ENCODE measurements around the gene L3MBTL4. TPM values are rescaled to one million over a fixed set of nuclear protein-coding genes. Genes with fewer than 3 reads are reported as not detected.
"Not testable (repeated sequence)": the region's sequence is repeated elsewhere in the genome, so short reads cannot be mapped to it uniquely, and the experiment has no call there.

L3MBTL4 gene
- total RNA-seq, 1 donor from 2014 or later = 0.26 TPM

DNA sequence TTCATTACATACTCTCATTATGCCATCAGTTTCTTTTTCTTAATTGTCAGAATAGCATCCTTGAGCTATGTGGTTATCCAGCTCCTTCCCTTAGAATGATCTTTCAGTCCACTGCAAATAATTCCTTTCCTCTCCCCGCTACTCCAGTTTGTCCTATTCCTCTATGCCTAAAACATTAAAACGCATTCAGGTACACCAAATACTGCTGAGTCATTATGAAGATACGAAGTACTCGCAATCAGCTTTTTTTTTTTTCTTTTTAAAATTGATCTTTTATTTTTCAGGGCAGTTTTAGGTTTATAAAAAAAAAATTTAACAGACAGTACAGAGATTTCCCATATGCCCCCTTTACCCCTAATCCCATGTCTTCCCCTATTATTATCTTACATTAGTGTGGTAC is 354.6 kb downstream of the L3MBTL4 start:
- no peak for DNase-seq
- intact Hi-C loops (cut with micrococcal nuclease) = no loop called here
- H3K27me3 Mint-ChIP-seq = no peaks in the 10 kb centered on the region
- no peak overlapping the region for H3K27ac Mint-ChIP-seq
- no peaks in the 10 kb centered on the region for H3K36me3 Mint-ChIP-seq (ENCODE audit: low read depth)
- H3K9me3 Mint-ChIP-seq = no peaks in the 10 kb centered on the region
- H3K4me3 Mint-ChIP-seq = no peak overlapping the region
- H3K4me1 Mint-ChIP-seq = no peaks in the 10 kb centered on the region

GRCh38 chr18:6059551-6059950 is 355.2 kb downstream of the L3MBTL4 start:
- Mint-ChIP-seq H3K4me3 (no peak overlapping the region), H3K36me3 (ENCODE audit: low read depth) (no peaks in the 10 kb centered on the region), H3K27me3 (no peaks in the 10 kb centered on the region), H3K9me3 (no peaks in the 10 kb centered on the region), H3K4me1 (no peaks in the 10 kb centered on the region), H3K27ac (no peak overlapping the region)
- intact Hi-C loops (cut with micrococcal nuclease) = no loop called here
- DNase-seq = no peak

- Mint-ChIP-seq H3K9me3 (no peaks in the 10 kb centered on the region), H3K36me3 (ENCODE audit: low read depth) (no peaks in the 10 kb centered on the region)
- intact Hi-C loops (cut with micrococcal nuclease) = no loop called here
These were observed 355.8 kb downstream of the L3MBTL4 start for GRCh38 chr18:6058941-6059340.

GRCh38 chr18:6057604-6058003 is 357.1 kb downstream of the L3MBTL4 start:
- Mint-ChIP-seq H3K4me1 (no peaks in the 10 kb centered on the region), H3K9me3 (no peaks in the 10 kb centered on the region), H3K4me3 (no peak overlapping the region), H3K27ac (no peak overlapping the region), H3K27me3 (no peaks in the 10 kb centered on the region), H3K36me3 (ENCODE audit: low read depth) (no peaks in the 10 kb centered on the region)
- intact Hi-C loops (cut with micrococcal nuclease) = no loop called here
- DNase-seq = no peak

More at GRCh38 chr18:6058941-6059340, 355.8 kb downstream of the L3MBTL4 start:
- H3K4me1 Mint-ChIP-seq = no peaks in the 10 kb centered on the region
- no peak for DNase-seq
- no peaks in the 10 kb centered on the region for H3K27me3 Mint-ChIP-seq
- H3K4me3 Mint-ChIP-seq = no peak overlapping the region
- no peak overlapping the region for H3K27ac Mint-ChIP-seq

GRCh38 chr18:6056171-6056910 is 358.4 kb downstream of the L3MBTL4 start:
- Mint-ChIP-seq H3K27ac (no peak overlapping the region), H3K4me3 (no peak overlapping the region), H3K9me3 (no peaks in the 10 kb centered on the region), H3K36me3 (ENCODE audit: low read depth) (no peaks in the 10 kb centered on the region), H3K27me3 (no peaks in the 10 kb centered on the region), H3K4me1 (no peaks in the 10 kb centered on the region)
- DNase-seq = no peak
- intact Hi-C loops (cut with micrococcal nuclease) = no loop called here

DNA sequence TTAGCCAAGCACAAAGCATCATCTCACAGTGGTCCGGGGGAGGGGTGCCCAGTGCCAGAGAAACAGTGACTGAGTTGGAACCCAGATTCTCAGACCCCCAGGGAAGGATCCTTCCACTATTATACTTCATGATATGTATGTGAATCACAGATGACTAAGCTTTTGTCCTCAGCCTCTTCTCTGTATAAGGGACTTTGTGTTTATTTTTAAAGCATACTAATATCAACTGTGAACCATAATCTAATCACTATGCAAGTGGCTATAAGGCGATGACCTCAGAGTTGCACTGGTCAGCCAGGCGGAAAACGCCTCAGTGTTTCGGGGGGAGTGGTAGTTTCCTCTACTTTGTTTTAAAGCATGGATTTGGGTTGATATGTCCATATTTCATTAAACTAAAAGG is 359.0 kb downstream of the L3MBTL4 start:
- Mint-ChIP-seq H3K36me3 (ENCODE audit: low read depth) (no peaks in the 10 kb centered on the region), H3K4me3 (no peak overlapping the region), H3K27ac (no peak overlapping the region), H3K4me1 (no peaks in the 10 kb centered on the region), H3K9me3 (no peaks in the 10 kb centered on the region), H3K27me3 (no peaks in the 10 kb centered on the region)
- intact Hi-C loops (cut with micrococcal nuclease) = no loop called here
- DNase-seq = no peak

DNA sequence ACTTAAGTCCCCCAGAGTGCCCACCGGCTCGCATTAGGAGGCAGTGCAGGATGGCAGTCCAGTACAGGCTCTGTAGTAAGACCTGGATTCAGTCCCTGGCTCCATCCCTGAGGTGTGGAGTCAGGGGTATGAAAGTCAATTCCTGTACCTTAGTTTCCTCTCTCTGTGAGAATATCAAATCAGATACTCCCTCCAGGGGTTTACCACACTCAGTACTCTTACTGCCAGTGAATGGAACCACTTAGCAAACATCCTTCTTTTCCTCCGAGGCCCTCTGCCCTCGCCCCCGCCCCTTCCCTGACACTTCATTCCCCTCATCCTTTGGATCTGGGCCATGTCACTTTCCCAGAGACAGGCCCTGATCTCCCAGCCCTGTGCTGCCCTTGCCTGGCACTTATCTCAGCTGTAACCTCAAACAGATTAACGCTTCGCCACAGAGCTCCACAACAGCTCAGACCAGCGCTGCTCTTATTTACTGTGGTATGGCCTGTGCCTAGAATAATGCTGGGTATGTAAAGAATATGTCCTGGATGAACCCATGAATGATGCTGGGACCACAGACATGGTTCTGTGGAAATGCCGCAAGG is 360.4 kb downstream of the L3MBTL4 start:
- no peak overlapping the region for H3K4me3 Mint-ChIP-seq
- no peaks in the 10 kb centered on the region for H3K27me3 Mint-ChIP-seq
- no peaks in the 10 kb centered on the region for H3K4me1 Mint-ChIP-seq
- no peak for DNase-seq
- H3K9me3 Mint-ChIP-seq = peaks cover 4% of the 10 kb centered on the region
- no peak overlapping the region for H3K27ac Mint-ChIP-seq
- intact Hi-C loops (cut with micrococcal nuclease) = no loop called here
- no peaks in the 10 kb centered on the region for H3K36me3 Mint-ChIP-seq (ENCODE audit: low read depth)

DNA sequence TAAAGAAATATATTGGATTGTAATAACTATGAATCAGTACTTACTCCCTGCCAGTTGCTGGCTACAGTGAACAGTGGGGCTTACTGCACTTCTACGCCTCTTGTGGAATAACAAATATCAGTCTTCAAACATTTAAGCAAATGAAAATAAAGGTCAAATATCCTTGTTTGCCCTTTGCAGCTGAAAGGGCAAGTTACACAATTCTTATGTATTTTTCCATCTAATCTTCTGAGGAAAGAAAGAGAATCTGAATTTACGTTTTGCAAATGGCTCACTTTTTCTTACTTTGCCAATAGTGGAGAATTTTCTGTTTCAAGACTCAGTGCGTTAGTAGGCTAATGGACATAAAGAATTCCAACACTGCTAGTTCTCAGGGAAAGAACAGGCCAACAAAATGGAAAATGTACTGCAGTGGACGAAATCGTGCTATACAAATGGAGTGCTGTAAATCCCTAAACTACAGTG is 362.2 kb downstream of the L3MBTL4 start:
- no peaks in the 10 kb centered on the region for H3K27me3 Mint-ChIP-seq
- DNase-seq = no peak
- intact Hi-C loops (cut with micrococcal nuclease) = no loop called here
- H3K27ac Mint-ChIP-seq = no peak overlapping the region
- H3K9me3 Mint-ChIP-seq = peaks cover 5% of the 10 kb centered on the region
- no peak overlapping the region for H3K4me3 Mint-ChIP-seq
- H3K36me3 Mint-ChIP-seq (ENCODE audit: low read depth) = no peaks in the 10 kb centered on the region
- no peaks in the 10 kb centered on the region for H3K4me1 Mint-ChIP-seq

- intact Hi-C loops (cut with micrococcal nuclease); H3K4me1 Mint-ChIP-seq: not testable (repeated sequence)
These were observed 367.1 kb downstream of the L3MBTL4 start for GRCh38 chr18:6047596-6047995.

GRCh38 chr18:6044773-6045172 is 369.9 kb downstream of the L3MBTL4 start:
- no peaks in the 10 kb centered on the region for H3K4me1 Mint-ChIP-seq
- H3K4me3 Mint-ChIP-seq = no peak overlapping the region
- intact Hi-C loops (cut with micrococcal nuclease) = no loop called here
- H3K27ac Mint-ChIP-seq = no peak overlapping the region
- DNase-seq = no peak
- H3K27me3 Mint-ChIP-seq = peaks cover 4% of the 10 kb centered on the region
- peaks cover 13% of the 10 kb centered on the region for H3K9me3 Mint-ChIP-seq
- H3K36me3 Mint-ChIP-seq (ENCODE audit: low read depth) = no peaks in the 10 kb centered on the region

More at GRCh38 chr18:6047596-6047995, 367.1 kb downstream of the L3MBTL4 start:
- not testable (repeated sequence) for DNase-seq; H3K9me3 Mint-ChIP-seq; H3K27ac Mint-ChIP-seq; H3K27me3 Mint-ChIP-seq; H3K36me3 Mint-ChIP-seq (ENCODE audit: low read depth); H3K4me3 Mint-ChIP-seq

DNA sequence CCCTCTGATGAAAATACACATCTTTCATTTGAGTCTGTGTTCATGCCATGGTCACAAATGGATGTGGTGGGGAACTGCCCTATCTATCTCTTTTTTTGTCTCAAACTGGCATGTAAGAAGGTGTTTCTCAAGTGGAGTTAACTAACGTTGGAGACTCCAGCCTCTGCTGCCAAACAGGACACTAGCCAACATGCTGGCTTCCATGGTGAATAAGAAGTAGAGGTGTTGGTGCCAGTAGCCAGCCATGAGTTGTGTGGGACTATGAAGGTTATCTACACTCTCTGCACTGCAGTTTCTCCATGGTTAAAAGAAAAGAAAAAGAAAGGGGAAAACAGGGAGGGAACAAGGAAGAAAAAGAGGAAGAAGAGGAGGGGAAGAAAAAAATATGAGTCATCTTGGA is 370.4 kb downstream of the L3MBTL4 start:
- no peak for DNase-seq
- no peaks in the 10 kb centered on the region for H3K4me1 Mint-ChIP-seq
- peaks cover 4% of the 10 kb centered on the region for H3K27me3 Mint-ChIP-seq
- no peak overlapping the region for H3K27ac Mint-ChIP-seq
- no peak overlapping the region for H3K4me3 Mint-ChIP-seq
- H3K36me3 Mint-ChIP-seq (ENCODE audit: low read depth) = no peaks in the 10 kb centered on the region
- peaks cover 9% of the 10 kb centered on the region for H3K9me3 Mint-ChIP-seq
- intact Hi-C loops (cut with micrococcal nuclease) = no loop called here

GRCh38 chr18:6039055-6039454 is 375.7 kb downstream of the L3MBTL4 start:
- Mint-ChIP-seq H3K4me3 (no peak overlapping the region), H3K27ac (no peak overlapping the region), H3K9me3 (peaks cover 11% of the 10 kb centered on the region), H3K36me3 (ENCODE audit: low read depth) (no peaks in the 10 kb centered on the region), H3K4me1 (no peaks in the 10 kb centered on the region), H3K27me3 (no peaks in the 10 kb centered on the region)
- intact Hi-C loops (cut with micrococcal nuclease) = no loop called here
- DNase-seq = no peak

- no peak for DNase-seq
- intact Hi-C loops (cut with micrococcal nuclease) = no loop called here
- Mint-ChIP-seq H3K9me3 (peaks cover 5% of the 10 kb centered on the region), H3K4me3 (no peak overlapping the region), H3K36me3 (ENCODE audit: low read depth) (no peaks in the 10 kb centered on the region), H3K27me3 (peaks cover 3% of the 10 kb centered on the region), H3K27ac (no peak overlapping the region), H3K4me1 (no peaks in the 10 kb centered on the region)
These were observed 383.3 kb downstream of the L3MBTL4 start for GRCh38 chr18:6031442-6031841.

DNA sequence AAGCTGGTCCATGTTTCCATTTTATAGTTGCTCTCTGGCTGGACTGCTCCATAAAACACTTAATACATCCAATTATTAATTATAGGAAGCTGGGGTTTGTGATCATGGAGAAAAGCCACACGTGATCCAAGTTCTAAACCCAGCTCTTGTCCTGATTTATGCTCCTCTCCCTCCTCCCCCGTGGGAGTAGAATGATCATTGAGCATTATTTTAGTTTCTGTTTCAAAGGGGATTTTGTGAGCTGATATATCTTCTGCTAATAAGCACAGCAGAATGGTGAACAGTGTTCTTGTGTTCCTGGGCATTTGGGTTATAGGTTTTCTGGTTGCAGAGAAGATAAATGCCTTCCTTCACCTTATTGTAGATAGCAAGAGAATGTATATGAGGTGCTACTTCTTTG is 383.7 kb downstream of the L3MBTL4 start:
- H3K4me1 Mint-ChIP-seq = no peaks in the 10 kb centered on the region
- H3K9me3 Mint-ChIP-seq = peaks cover under 1% of the 10 kb centered on the region
- no peak overlapping the region for H3K4me3 Mint-ChIP-seq
- H3K27me3 Mint-ChIP-seq = peaks cover 3% of the 10 kb centered on the region
- intact Hi-C loops (cut with micrococcal nuclease) = no loop called here
- DNase-seq = no peak
- no peak overlapping the region for H3K27ac Mint-ChIP-seq
- H3K36me3 Mint-ChIP-seq (ENCODE audit: low read depth) = no peaks in the 10 kb centered on the region

All from activated CD4-positive, alpha-beta T cell treated with anti-CD3 and anti-CD28 coated beads, Interleukin-2, amount 10 ng/mL, durations not matched to agents 24 days and 14 days (primary cell).